HepG2 (cell line): ENCODE data around the gene MED12. TPM values are rescaled to one million over a fixed set of nuclear protein-coding genes. Genes with fewer than 3 reads are reported as not detected.

Source experiments
- ATAC-seq: fragments of 200-7000 bp; cut with Tn5 transposase; 3 replicates; pipeline ENCODE4 v1.9.1; 2020; ENCODE audit warnings: mild to moderate bottlenecking, moderate library complexity
- Bru-seq: library from RNA; stranded (reverse); fragments of 400-500 nt; gene quantifications from one replicate; lab custom pipeline; 2021; lab: Mats Ljungman, UMichigan
- BruChase-seq, 2 experiments: library from RNA; stranded (reverse); fragments of 400-500 nt; gene quantifications; one replicate each; lab custom pipeline; 2021; lab: Mats Ljungman, UMichigan
- BruUV-seq: library from RNA; stranded (reverse); fragments of 400-500 nt; replicated peaks from 2 replicates; lab custom pipeline; 2021; lab: Mats Ljungman, UMichigan
- CTCF ChIA-PET: fragments of 300-600 bp; formaldehyde crosslinking; extraction: SDS; loops from one replicate; lab custom pipeline; 2021; ENCODE audit warnings: low total read pairs, inconsistent platforms, low intra/inter-chr PET ratio; lab: Yijun Ruan, JAX
- POLR2A ChIA-PET: fragments of 350-600 bp; sonication (Branson Sonifier 250); formaldehyde crosslinking; loops from one replicate; lab custom pipeline; 2020; ENCODE audit warnings: antibody characterized with exemption, inconsistent platforms; lab: Yijun Ruan, JAX
- DNase-seq: peaks from one replicate; pipeline ENCODE4 v3.0.0-alpha.2; 2015; ENCODE audit warnings: low spot score
- FAIRE-seq: peaks from 3 replicates; lab custom pipeline; 2011; peaks lifted over from hg19 to GRCh38; lab: Jason Lieb, UNC
- H2AFZ ChIP-seq: one replicate; pipeline ENCODE4 v1.6.1; 2011; ENCODE audit warnings: low read length, inconsistent platforms
- H3K27ac ChIP-seq: fragments of 300-600 bp; 3 replicates; pipeline ENCODE4 v1.8.0; 2011; ENCODE audit warnings: mixed run types, mild to moderate bottlenecking, mixed read lengths, low read length, inconsistent platforms; ENCODE audit not compliant: insufficient read depth; ENCODE audit errors: extremely low read length
- H3K27me3 ChIP-seq, 2 experiments: fragments of 200-600 bp in 1 of 2; 2 replicates in 1 of 2; 3 replicates in 1 of 2; pipeline versions ENCODE4 v1.6.0 to v1.8.0; 2011; ENCODE audit warnings: low read length in 2 of 2, mild to moderate bottlenecking in 2 of 2, moderate library complexity in 2 of 2, inconsistent platforms in 1 of 2; ENCODE audit not compliant: insufficient read depth in 2 of 2, control insufficient read depth in 1 of 2
- H3K36me3 ChIP-seq, 2 experiments: fragments of 200-600 bp in 1 of 2; replicated peaks in 1 of 2; 2 replicates in 1 of 2; 3 replicates in 1 of 2; pipeline versions ENCODE4 v1.5.1 to v1.8.0; 2011; ENCODE audit warnings: low read length in 2 of 2, inconsistent platforms in 1 of 2; ENCODE audit not compliant: insufficient read depth in 2 of 2, control insufficient read depth in 1 of 2
- H3K4me1 ChIP-seq: 2 replicates; pipeline ENCODE4 v1.5.1; 2012; ENCODE audit warnings: low read length, inconsistent platforms; ENCODE audit not compliant: insufficient read depth
- H3K4me2 ChIP-seq: 2 replicates; pipeline ENCODE4 v1.6.0; 2011; ENCODE audit warnings: low read depth, low read length, inconsistent platforms
- H3K4me3 ChIP-seq, 3 experiments: fragments of 200-600 bp in 1 of 3; sonication (generic), shearing (Covaris generic) in 1 of 3; replicated peaks in 1 of 3; 2 replicates each; pipeline ENCODE4 v1.5.1; 2011 to 2016; ENCODE audit warnings: low read length in 3 of 3, inconsistent platforms in 2 of 3, low read depth in 2 of 3, mild to moderate bottlenecking in 2 of 3, control low read depth in 1 of 3, mixed read lengths in 1 of 3; ENCODE audit not compliant: insufficient read depth in 1 of 3
- H3K79me2 ChIP-seq: one replicate; pipeline ENCODE4 v1.6.1; 2011; ENCODE audit warnings: low read length, inconsistent platforms; ENCODE audit not compliant: insufficient read depth
- H3K9ac ChIP-seq: 2 replicates; pipeline ENCODE4 v1.6.0; 2011; ENCODE audit warnings: mild to moderate bottlenecking, low read depth, low read length, inconsistent platforms; ENCODE audit not compliant: insufficient read depth
- H3K9me3 ChIP-seq: 2 replicates; pipeline ENCODE4 v1.5.1; 2012; ENCODE audit warnings: mild to moderate bottlenecking, low read length
- H4K20me1 ChIP-seq: 2 replicates; pipeline ENCODE4 v1.6.0; 2011; ENCODE audit warnings: inconsistent platforms, mild to moderate bottlenecking, low read length, moderate library complexity; ENCODE audit not compliant: insufficient read depth
- AGO1 ChIP-seq: fragments of 200-400 bp; formaldehyde crosslinking; IDR thresholded peaks from 2 replicates; pipeline ENCODE4 v1.6.1; 2017; ENCODE audit warnings: mild to moderate bottlenecking, low read depth, low read length, moderate library complexity; ENCODE audit not compliant: poor library complexity, severe bottlenecking
- E2F5 ChIP-seq: sonication (generic); formaldehyde crosslinking; conservative IDR thresholded peaks from 2 replicates; pipeline ENCODE4 v1.4.0; 2020; ENCODE audit warnings: missing genetic modification reagents
- HDAC2 ChIP-seq: sonication (generic); formaldehyde crosslinking; IDR thresholded peaks from 2 replicates; pipeline ENCODE4 v1.4.0; 2020; ENCODE audit warnings: missing genetic modification reagents
- KDM5B ChIP-seq: sonication (generic); formaldehyde crosslinking; IDR thresholded peaks from 2 replicates; pipeline ENCODE4 v1.4.0; 2020; ENCODE audit warnings: missing genetic modification reagents, mild to moderate bottlenecking, borderline replicate concordance
- MAX ChIP-seq: IDR thresholded peaks from 2 replicates; pipeline ENCODE4 v1.6.1; 2012; ENCODE audit warnings: inconsistent platforms
- POLR2A ChIP-seq, 2 experiments: IDR thresholded peaks; 2 replicates each; pipeline ENCODE4 v1.6.1; 2011; ENCODE audit warnings: low read depth in 2 of 2, low read length in 2 of 2, mild to moderate bottlenecking in 1 of 2, moderate library complexity in 1 of 2; ENCODE audit not compliant: insufficient read depth in 1 of 2
- POLR2AphosphoS2 ChIP-seq: IDR thresholded peaks from 2 replicates; pipeline ENCODE4 v1.6.1; 2011; ENCODE audit warnings: low read depth, low read length, improper control_type of control experiment
- POLR2G ChIP-seq: fragments of 200-400 bp; formaldehyde crosslinking; IDR thresholded peaks from 2 replicates; pipeline ENCODE4 v1.6.1; 2018; ENCODE audit warnings: mild to moderate bottlenecking, low read depth, low read length, moderate library complexity
- RBFOX2 ChIP-seq: fragments of 200-400 bp; formaldehyde crosslinking; IDR thresholded peaks from 2 replicates; pipeline ENCODE4 v1.6.1; 2017; ENCODE audit warnings: low read depth, mild to moderate bottlenecking, low read length
- RFX1 ChIP-seq: fragments of 450-650 bp; IDR thresholded peaks from 2 replicates; pipeline ENCODE4 v1.6.1; 2017
- SKI ChIP-seq: fragments of 450-650 bp; IDR thresholded peaks from one replicate; pipeline ENCODE4 v1.6.1; 2018; ENCODE audit warnings: mild to moderate bottlenecking; ENCODE audit not compliant: partially characterized antibody
- SRSF1 ChIP-seq: fragments of 200-400 bp; formaldehyde crosslinking; optimal IDR thresholded peaks from 2 replicates; pipeline ENCODE3; 2017; ENCODE audit warnings: mild to moderate bottlenecking, low read depth, low read length, moderate library complexity
- ZNF747 ChIP-seq: sonication (generic); formaldehyde crosslinking; IDR thresholded peaks from 2 replicates; pipeline ENCODE4 v1.8.1; 2023; ENCODE audit warnings: missing genetic modification reagents, mild to moderate bottlenecking, borderline replicate concordance
- whole genome bisulfite sequencing: methylation state at CpG from one replicate; pipeline ENCODE4 v1.1.6; 2017; ENCODE audit warnings: low lambda C conversion rate; 5-methylcytosine and 5-hydroxymethylcytosine counted together
- in situ Hi-C: cut with HindIII; loops from 2 replicates; pipeline ENCODE4 v1.10.0; 2017; ENCODE audit warnings: low pct_unique_long_range_greater_than_20kb; ENCODE audit not compliant: extremely low pct_ligation_motif_present
- intact Hi-C: fragments of 100-400 bp; cut with micrococcal nuclease; formaldehyde crosslinking; loops from one replicate; pipeline ENCODE4 v1.10.0; 2022; ENCODE audit not compliant: unreplicated experiment
- long read RNA-seq, 2 experiments: library from RNA in 1 of 2; library from polyadenylated mRNA in 1 of 2; stranded (forward) in 1 of 2; unstranded in 1 of 2; transcript quantifications; one replicate each; pipeline ENCODE4 v2.0.0, GENCODE V29; 2019 to 2022
- polyA minus RNA-seq, 3 experiments: library from RNA; depleted of rRNA, polyadenylated mRNA; stranded (reverse); fragments of >200 nt; gene quantifications; 2 replicates each; pipeline ENCODE4 v1.2.3, GENCODE V29; 2011; ENCODE audit warnings: low replicate concordance in 1 of 3
- polyA plus RNA-seq, 8 experiments: library from polyadenylated mRNA; depleted of rRNA in 3 of 8; stranded (reverse) in 7 of 8; unstranded in 1 of 8; fragments of >200 nt; fragmentation: Illumina TruSeq in 4 of 8; extraction: Trizol in 4 of 8; gene quantifications; 2 replicates each; pipeline versions ENCODE4 v1.2.1 to v1.2.3, GENCODE V29; 2011 to 2016; ENCODE audit warnings: low read depth in 4 of 8, missing spikeins in 1 of 8, mixed read lengths in 1 of 8; ENCODE audit not compliant: insufficient read depth in 1 of 8
- total RNA-seq, 5 experiments: library from RNA; depleted of rRNA; stranded (reverse); fragments of >200 nt; fragmentation: Illumina TruSeq; extraction: Trizol; gene quantifications; 2 replicates each; pipeline ENCODE4 v1.2.3, GENCODE V29; 2016; ENCODE audit warnings: low read depth in 1 of 5

The MED12 gene
- total RNA-seq (2016; rRNA removed; fragmentation: Illumina TruSeq; extraction: Trizol) (15.0 and 16.0 TPM in 2 replicates), polyA plus RNA-seq (2011; rRNA removed) (9.4 and 13.5 TPM in 2 replicates), polyA minus RNA-seq (2011; rRNA and poly(A)+ RNA removed; ENCODE audit: low replicate concordance) (75.3 and 81.1 TPM in 2 replicates), Bru-seq, nascent RNA (percentile 58 among the genes with signal in this experiment), BruChase-seq, experiment 1, labeled RNA remaining after a 6-hour chase (percentile 76 among the genes with signal in this experiment), BruChase-seq, experiment 2, labeled RNA remaining after a 2-hour chase (percentile 71 among the genes with signal in this experiment)
- 0.81 and 2.3 TPM in 2 replicates for total RNA-seq (2016; cell fraction: cytosol; rRNA removed; fragmentation: Illumina TruSeq; extraction: Trizol; ENCODE audit: low read depth)
- 12.8 and 12.9 TPM in 2 replicates for total RNA-seq (2016; cell fraction: insoluble cytoplasmic fraction; rRNA removed; fragmentation: Illumina TruSeq; extraction: Trizol)
- 3.6 and 6.7 TPM in 2 replicates for total RNA-seq (2016; cell fraction: membrane; rRNA removed; fragmentation: Illumina TruSeq; extraction: Trizol)
- total RNA-seq (2016; cell fraction: nucleus; rRNA removed; fragmentation: Illumina TruSeq; extraction: Trizol) = 13.4 and 18.0 TPM in 2 replicates
- polyA plus RNA-seq (2011; cell fraction: cytosol; rRNA removed) = 3.7 TPM in 2 replicates
- polyA plus RNA-seq (2011; cell fraction: nucleus; rRNA removed) = 49.9 and 57.8 TPM in 2 replicates
- polyA plus RNA-seq (2012) = 12.9 and 17.5 TPM in 2 replicates
- 0.80 and 1.2 TPM in 2 replicates for polyA plus RNA-seq (2016; cell fraction: cytosol; fragmentation: Illumina TruSeq; extraction: Trizol; ENCODE audit: low read depth)
- 10.9 and 15.7 TPM in 2 replicates for polyA plus RNA-seq (2016; cell fraction: insoluble cytoplasmic fraction; fragmentation: Illumina TruSeq; extraction: Trizol; ENCODE audit: low read depth)
- 1.8 and 2.1 TPM in 2 replicates for polyA plus RNA-seq (2016; cell fraction: membrane; fragmentation: Illumina TruSeq; extraction: Trizol; ENCODE audit: low read depth)
- 29.0 and 30.1 TPM in 2 replicates for polyA plus RNA-seq (2016; cell fraction: nucleus; fragmentation: Illumina TruSeq; extraction: Trizol; ENCODE audit: insufficient read depth, low read depth)
- polyA minus RNA-seq (2011; cell fraction: cytosol; rRNA and poly(A)+ RNA removed) = 20.1 and 24.4 TPM in 2 replicates
- 38.9 and 40.7 TPM in 2 replicates for polyA minus RNA-seq (2011; cell fraction: nucleus; rRNA and poly(A)+ RNA removed)
- long read RNA-seq, experiment 1, partial matches to known transcripts = 4 of 5 reads
- long read RNA-seq, experiment 1, other reads (novel, unspliced or antisense) = 1 of 5 reads
- long read RNA-seq, experiment 2, full-length matches to known transcripts = 3 of 42 reads
- long read RNA-seq, experiment 2, partial matches to known transcripts = 14 of 42 reads
- long read RNA-seq, experiment 2, other reads (novel, unspliced or antisense) = 25 of 42 reads

- H3K4me1 ChIP-seq = peaks cover 15% of the 10 kb centered on the region; the same call in 1 of the 2 replicates
- H3K27ac ChIP-seq = peak within 1 kb of the TSS; percentile 75
- peak within 1 kb of the TSS; percentile 98 for H2AFZ ChIP-seq
- in situ Hi-C loops (no loop called here), intact Hi-C loops (no loop called here)
- no peaks in the 10 kb centered on the region for H3K27me3 ChIP-seq
- ATAC-seq (peak; percentile 96), DNase-seq (peak; percentile 47), FAIRE-seq (no peak)
- H3K9me3 ChIP-seq = no peaks in the 10 kb centered on the region
- H3K36me3 ChIP-seq = peaks cover 0 to 18% of the 10 kb centered on the region in 2 experiments; a peak in 2 of 5 replicates
- no TSS peak for BruUV-seq
- CTCF ChIA-PET = no interaction called here
- H4K20me1 ChIP-seq = no peaks in the 10 kb centered on the region
- H3K9ac ChIP-seq = peak within 1 kb of the TSS; percentile 74
- WGBS = under 1% methylated on average over 32 of the region's 56 CpGs
- peaks cover 2% of the 10 kb centered on the region for H3K79me2 ChIP-seq
- POLR2A ChIA-PET = interaction anchor here (0.7 to 2.2 kb wide), 15 partner anchors 8 to 505 kb away, joined by 3 to 14 read pairs (median 4); partner anchors contain the start of genes CXorf65, NONO, SNX12 and TAF1
- peak within 1 kb of the TSS; percentile 63 to 75 (median 71) for H3K4me3 ChIP-seq
- peak within 1 kb of the TSS; percentile 74 for H3K4me2 ChIP-seq
- TF ChIP-seq SRSF1 = peak; percentile 58
- 0 out of 2 replicates have a peak, but pooled peaks have one; percentile 20 for TF ChIP-seq HDAC2 (CRISPR knock-in tag)
- TF ChIP-seq AGO1 = no peak
- 0 out of 2 replicates have a peak, but pooled peaks have one; percentile 34 for TF ChIP-seq MAX
- TF ChIP-seq POLR2AphosphoS2 = no peak
- no peak for TF ChIP-seq SKI
- TF ChIP-seq RFX1 = no peak
- peak; percentile 23; the same call in 1 of the 2 replicates for TF ChIP-seq KDM5B
- TF ChIP-seq POLR2G = peak; percentile 63
- TF ChIP-seq ZNF747 (CRISPR knock-in tag) = no peak
- peak; percentile 63 for TF ChIP-seq RBFOX2
- TF ChIP-seq E2F5 = no peak
- peak in 1 of 2 experiments; percentile 46; a peak in 1 of 4 replicates for TF ChIP-seq POLR2A (IDR thresholded peaks at IDR 0.05; ENCODE audit: insufficient read depth in 1 of 2, low read depth in 2 of 2, low read length in 2 of 2)
Observed at GRCh38 chrX:71118032-71118984, at the start of gene MED12. Gene MED12 (plus strand): TSS chrX:71118596. CDS start chrX:71118755, 159 bp downstream.
